HG02571 (cell line): Measurements from ENCODE around the gene SLF1.
A peak's percentile ranks its signal among the peaks of the same experiment; 100 is the strongest.

Source experiments
- ATAC-seq: cut with Tn5 transposase; IDR thresholded peaks from one replicate; pipeline ENCODE4 v1.9.1; 2021; ENCODE audit warnings: mild to moderate bottlenecking, moderate library complexity; ENCODE audit not compliant: unreplicated experiment

The SLF1 gene

GRCh38 chr5:94660506-94660905 is 42.0 kb downstream of the SLF1 start:
- no peak for ATAC-seq

GRCh38 chr5:94661086-94661485 is 42.6 kb downstream of the SLF1 start:
- no peak for ATAC-seq

DNA sequence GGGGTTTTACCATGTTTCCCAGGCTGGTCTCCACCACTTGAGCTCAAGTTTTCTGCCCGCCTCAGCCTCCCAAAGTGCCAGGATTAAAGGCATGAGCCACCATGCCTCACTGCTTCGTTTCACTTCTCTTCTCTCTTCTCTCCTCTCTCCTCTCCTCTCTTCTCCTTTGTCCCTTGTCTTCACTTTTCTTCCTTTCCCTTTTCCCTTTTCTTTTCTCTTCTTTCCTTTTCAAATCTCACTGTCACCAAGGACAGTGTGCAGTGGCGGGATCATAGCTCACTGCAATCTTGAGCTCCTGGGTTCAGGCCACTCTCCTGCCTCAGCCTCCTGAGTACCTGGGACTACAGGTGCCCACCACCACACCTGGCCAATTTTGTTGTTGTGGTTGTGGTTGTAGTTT is 49.5 kb downstream of the SLF1 start:
- no peak for ATAC-seq

GRCh38 chr5:94670726-94671125 is 52.3 kb downstream of the SLF1 start:
- ATAC-seq: no peak

GRCh38 chr5:94672746-94673145 is 54.3 kb downstream of the SLF1 start:
- no peak for ATAC-seq

- no peak for ATAC-seq
Measured at GRCh38 chr5:94674490-94675382, 56.3 kb downstream of the SLF1 start.

DNA sequence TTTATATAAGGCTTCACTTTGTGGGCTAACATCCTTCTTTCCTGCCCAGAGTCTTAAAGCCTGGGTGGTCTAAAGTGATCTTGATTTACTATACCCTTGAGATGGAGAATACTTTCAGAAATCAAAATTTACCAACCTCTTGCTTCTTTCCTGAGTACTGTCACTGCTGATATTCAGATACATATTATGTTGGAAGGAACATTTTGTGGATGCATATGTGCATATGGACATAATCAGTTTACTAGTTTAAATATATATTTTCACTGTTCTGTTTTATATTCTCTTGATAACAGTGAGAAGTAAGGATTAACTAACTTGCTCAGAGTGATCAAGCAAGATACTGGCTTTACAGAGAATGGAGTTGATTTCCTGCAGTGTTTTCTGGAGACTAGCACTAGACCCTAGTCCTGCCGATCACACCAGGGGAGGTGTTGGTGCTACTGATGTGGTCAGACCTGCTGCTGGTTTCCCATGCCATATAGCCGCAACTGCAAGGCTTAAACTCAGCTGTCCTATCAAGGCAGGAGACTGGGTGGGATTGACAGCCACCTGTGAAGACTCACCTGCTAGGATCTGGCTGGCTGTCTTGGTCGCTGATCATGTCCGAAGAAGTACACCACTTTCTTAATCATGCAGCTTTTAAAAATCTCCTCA is 57.6 kb downstream of the SLF1 start:
- ATAC-seq: no peak

- no peak for ATAC-seq
Measured at GRCh38 chr5:94682814-94683520, 64.5 kb downstream of the SLF1 start.

DNA sequence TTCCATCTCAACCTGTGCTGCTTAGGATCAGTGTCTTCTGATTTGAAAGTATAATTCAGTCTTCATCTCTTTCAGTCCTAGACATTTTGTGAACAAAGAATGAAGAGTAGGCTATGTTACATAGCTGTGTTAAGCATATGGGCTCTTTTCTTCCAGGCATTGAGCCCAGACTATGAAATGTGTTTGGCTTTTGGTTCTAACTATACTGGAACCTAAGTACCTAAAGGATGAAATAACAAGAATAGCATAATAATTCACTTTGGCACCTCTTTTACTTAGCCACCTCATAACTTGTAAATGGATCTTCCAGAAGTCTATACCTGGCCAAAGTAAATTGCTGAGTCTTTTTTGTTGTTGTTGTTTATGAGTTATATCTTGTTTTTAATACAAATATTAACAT is 71.4 kb downstream of the SLF1 start:
- ATAC-seq: no peak

GRCh38 chr5:94690778-94691177 is 72.3 kb downstream of the SLF1 start:
- ATAC-seq: no peak

- no peak for ATAC-seq
Measured at GRCh38 chr5:94691291-94691690, 72.8 kb downstream of the SLF1 start.

DNA sequence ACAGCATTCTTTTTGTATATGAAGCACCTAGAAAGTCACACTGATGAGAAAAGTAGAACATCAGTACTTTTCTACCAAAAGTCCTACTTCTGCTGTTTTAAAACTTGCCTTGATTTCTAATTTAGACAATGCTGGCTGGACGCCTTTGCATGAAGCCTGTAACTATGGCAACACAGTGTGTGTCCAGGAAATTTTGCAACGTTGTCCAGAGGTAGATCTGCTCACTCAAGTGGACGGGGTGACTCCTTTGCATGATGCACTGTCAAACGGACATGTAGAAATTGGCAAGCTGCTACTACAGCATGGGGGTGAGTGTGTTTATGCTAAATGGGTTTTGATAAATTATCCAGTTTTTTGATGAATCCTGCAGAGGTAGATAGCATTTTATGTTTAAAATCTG is 73.5 kb downstream of the SLF1 start:
- ATAC-seq: no peak

DNA sequence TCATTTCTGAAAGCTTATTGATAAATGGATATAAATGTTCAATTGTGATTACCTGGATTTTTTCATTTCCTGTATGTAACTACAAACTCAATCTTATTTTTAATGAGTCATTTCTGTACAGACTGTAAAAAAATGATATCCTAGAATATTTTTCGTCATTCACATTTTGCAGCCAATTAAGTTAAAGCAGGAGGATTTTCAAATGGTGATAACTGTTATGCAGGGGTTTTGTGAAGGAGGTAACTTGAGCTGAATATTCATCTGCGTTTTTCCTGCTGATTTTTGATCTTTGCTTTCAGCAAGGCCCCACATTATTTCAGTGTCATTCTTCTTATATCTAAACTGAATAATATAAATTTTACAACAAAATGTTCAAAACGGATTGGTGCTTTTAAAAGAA is 74.1 kb downstream of the SLF1 start:
- no peak for ATAC-seq

DNA sequence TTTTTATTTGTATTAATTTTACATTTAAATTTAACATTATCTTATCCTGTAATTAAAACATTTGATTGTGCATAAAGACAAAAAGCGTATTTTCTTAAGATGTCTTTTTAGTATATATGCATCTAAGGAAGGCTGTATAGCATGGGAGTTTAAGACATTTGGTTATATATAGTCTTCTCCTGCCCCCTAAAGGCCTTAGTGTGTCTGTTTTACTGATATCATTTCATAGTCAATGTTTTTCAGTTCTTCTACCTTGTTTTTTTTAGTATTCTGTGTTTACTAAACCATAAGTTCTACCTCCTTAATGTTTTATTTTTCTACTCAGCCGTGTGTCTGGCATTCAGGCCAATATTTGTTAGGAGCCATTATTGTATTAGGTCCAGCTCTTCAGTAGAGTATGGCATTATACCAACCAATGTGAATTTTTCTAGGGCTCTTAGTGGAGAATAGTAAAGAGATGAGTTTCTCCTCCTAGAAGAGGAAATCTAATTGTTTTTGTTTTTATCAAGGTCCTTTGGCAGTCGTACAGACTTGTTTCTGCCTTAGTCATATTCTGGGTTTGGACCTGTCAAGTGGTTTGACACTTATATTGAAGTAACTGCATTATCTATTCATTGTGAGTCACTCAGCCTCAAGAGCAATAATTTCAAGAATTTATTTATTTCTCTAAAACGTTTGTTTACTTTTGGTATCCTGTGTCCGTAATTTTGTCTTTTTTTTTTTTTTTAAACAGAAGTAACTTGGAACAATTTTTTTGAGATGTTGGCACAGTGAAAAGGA is 74.8 kb downstream of the SLF1 start:
- ATAC-seq: peak; percentile 76

GRCh38 chr5:94693845-94694370 is 75.4 kb downstream of the SLF1 start:
- no peak for ATAC-seq

DNA sequence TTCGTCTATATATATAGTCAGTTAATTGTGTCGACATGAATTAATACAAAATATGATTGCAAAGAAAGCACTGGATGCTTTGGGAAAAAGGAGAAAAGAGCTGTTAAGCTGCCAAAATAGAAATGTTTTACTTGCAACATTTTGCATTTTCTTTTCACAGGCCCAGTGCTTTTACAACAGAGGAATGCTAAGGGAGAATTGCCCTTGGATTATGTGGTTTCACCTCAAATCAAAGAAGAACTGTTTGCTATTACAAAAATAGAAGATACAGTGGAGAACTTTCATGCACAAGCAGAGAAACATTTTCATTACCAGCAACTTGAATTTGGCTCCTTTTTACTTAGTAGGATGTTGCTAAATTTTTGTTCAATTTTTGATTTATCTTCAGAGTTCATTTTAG is 76.2 kb downstream of the SLF1 start:
- ATAC-seq: no peak

- no peak for ATAC-seq
Measured at GRCh38 chr5:94698197-94698596, 79.7 kb downstream of the SLF1 start.

GRCh38 chr5:94699562-94699961 is 81.1 kb downstream of the SLF1 start:
- no peak for ATAC-seq

DNA sequence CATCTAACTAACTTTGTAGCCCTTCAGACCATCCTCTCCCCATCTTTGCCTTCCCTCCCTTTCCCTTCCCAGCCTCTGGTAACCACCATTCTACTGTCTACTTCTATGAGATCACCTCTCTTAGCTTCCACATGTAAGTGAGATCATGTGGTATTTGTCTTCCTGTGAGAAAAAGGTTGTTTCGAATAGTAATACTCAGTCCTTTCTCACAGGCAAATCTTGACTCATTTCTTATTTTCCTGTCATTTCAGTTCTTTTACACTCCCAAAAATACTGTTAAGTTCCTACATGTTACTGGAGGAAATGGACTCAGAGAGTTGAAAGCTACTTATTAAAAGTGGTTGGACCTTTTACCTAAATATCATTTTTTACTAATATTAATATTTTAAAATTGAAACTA is 82.1 kb downstream of the SLF1 start:
- ATAC-seq: peak; percentile 75

- ATAC-seq: no peak
Measured at GRCh38 chr5:94702729-94703128, 84.3 kb downstream of the SLF1 start.

- ATAC-seq: no peak
Measured at GRCh38 chr5:94705427-94705826, 87.0 kb downstream of the SLF1 start.
